Measurements from ENCODE around the gene FYB2. TPM values are rescaled to one million over a fixed set of nuclear protein-coding genes. Genes with fewer than 3 reads are reported as not detected.

FYB2 gene
- total RNA-seq, 1 donor from 2014 or later, result not detected

DNA sequence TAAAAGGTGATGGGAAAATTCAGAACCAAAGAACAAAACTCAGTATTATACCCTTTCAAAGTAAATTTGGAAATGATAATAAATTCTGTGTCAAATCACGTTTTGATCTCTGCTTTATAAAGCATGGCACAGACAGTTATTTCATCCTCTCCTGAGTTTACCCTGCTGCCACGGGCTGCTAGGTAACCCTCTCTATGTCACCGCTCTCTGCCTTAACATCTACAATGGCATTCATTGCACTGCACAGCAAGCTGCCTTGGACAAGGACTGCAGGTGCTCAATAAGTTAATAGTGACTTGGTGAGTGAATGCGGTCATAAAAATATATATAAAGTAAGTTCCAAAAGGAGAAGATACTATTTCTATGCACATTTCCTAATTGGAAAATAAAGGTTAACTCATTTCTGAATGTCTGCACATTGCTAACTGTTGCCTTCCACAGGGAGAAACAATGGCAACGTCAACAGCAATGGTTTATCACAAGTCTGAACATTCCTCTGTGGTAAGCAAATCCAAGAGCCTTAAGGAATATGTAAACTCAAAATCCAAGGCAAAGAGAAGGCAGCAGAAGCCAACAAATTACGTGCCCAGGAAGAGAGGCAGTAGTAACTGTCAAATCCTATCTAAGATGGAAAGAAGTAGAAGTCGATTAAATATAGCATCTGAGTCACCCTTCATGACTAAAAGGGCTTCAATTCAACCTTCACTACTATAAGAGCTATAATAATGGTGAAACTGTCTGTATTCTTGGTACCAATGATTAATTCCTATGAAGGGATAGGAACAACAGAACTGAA lies 19.4 kb downstream of the FYB2 start:
- TF ChIP-seq, protein P1, sequence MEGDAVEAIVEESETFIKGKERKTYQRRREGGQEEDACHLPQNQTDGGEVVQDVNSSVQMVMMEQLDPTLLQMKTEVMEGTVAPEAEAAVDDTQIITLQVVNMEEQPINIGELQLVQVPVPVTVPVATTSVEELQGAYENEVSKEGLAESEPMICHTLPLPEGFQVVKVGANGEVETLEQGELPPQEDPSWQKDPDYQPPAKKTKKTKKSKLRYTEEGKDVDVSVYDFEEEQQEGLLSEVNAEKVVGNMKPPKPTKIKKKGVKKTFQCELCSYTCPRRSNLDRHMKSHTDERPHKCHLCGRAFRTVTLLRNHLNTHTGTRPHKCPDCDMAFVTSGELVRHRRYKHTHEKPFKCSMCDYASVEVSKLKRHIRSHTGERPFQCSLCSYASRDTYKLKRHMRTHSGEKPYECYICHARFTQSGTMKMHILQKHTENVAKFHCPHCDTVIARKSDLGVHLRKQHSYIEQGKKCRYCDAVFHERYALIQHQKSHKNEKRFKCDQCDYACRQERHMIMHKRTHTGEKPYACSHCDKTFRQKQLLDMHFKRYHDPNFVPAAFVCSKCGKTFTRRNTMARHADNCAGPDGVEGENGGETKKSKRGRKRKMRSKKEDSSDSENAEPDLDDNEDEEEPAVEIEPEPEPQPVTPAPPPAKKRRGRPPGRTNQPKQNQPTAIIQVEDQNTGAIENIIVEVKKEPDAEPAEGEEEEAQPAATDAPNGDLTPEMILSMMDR (IDR thresholded peaks at IDR 0.05; ENCODE audit: insufficient read depth, low read length, poor library complexity, severe bottlenecking), result no peak
- no peak overlapping the region for H3K4me3 ChIP-seq (ENCODE audit: low read depth, low read length)
- no peaks in the 10 kb centered on the region for H3K36me3 ChIP-seq (ENCODE audit: control insufficient read depth, insufficient read depth, low read length)
- DNase-seq (ENCODE audit: low read depth), result no peak
- no peaks in the 10 kb centered on the region for H3K27me3 ChIP-seq (ENCODE audit: control insufficient read depth, insufficient read depth, low read length)

DNA sequence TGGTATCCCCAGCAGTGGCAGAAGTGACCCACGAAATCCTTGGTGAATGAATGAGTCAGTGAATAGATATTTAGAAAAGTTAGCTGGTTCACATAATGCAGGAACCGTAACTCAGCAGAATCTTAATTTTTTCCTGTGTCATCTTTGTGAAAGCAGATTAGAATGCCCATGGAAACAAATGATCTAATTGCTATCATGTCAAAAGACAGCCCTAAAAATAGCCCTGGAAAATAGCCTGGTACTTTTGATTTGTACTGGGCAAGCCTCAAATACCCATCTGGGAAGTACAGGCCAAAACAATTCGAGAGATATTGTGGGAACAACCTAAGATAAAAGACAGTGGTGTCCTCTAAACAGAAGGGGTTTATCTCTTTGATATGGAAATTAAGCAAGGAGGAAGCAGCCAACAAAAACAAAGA lies 21.1 kb downstream of the FYB2 start:
- no peak for DNase-seq (ENCODE audit: low read depth)
- TF ChIP-seq, protein P1 (IDR thresholded peaks at IDR 0.05; ENCODE audit: insufficient read depth, low read length, poor library complexity, severe bottlenecking), result no peak
- no peaks in the 10 kb centered on the region for H3K27me3 ChIP-seq (ENCODE audit: control insufficient read depth, insufficient read depth, low read length)

DNA sequence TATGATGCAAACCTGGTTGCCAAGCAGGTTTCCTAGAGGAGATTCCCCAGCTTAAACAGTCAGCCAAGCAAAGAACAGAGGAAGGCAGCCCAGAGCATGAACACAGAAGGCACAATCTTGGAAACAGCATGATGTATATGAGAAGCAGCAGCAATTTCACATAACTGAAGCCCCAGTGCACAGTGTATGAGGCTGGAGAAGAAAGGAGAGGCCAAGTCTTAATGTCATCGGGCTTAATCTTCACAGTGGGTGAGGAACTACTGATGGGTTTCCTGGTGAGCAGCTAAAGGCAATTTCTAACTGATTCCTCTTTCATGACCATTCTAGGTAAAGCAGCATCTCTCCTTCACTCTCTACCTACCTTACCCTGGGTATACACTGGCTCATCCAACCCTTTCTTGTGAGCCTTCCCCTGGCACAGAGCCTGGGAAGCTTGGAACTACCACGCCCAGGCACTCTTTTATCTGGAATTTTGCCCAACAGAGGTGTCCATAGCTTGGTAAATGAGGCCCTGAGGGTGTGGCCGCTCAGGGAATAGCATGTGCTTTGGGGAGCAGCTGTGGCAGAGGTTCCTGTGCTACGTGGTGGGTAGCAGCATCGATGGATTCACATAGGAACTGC lies 22.0 kb downstream of the FYB2 start:
- H3K4me3 ChIP-seq (ENCODE audit: low read depth, low read length), result no peak overlapping the region
- no peaks in the 10 kb centered on the region for H3K36me3 ChIP-seq (ENCODE audit: control insufficient read depth, insufficient read depth, low read length)
- DNase-seq (ENCODE audit: low read depth), result no peak
- TF ChIP-seq, protein P1 (IDR thresholded peaks at IDR 0.05; ENCODE audit: insufficient read depth, low read length, poor library complexity, severe bottlenecking), result no peak
- H3K27me3 ChIP-seq (ENCODE audit: control insufficient read depth, insufficient read depth, low read length), result no peaks in the 10 kb centered on the region

More for the DNA sequence above, 21.1 kb downstream of the FYB2 start:
- Histone ChIP-seq H3K36me3 (ENCODE audit: control insufficient read depth, insufficient read depth, low read length) (no peaks in the 10 kb centered on the region), H3K4me3 (ENCODE audit: low read depth, low read length) (no peak overlapping the region)

DNA sequence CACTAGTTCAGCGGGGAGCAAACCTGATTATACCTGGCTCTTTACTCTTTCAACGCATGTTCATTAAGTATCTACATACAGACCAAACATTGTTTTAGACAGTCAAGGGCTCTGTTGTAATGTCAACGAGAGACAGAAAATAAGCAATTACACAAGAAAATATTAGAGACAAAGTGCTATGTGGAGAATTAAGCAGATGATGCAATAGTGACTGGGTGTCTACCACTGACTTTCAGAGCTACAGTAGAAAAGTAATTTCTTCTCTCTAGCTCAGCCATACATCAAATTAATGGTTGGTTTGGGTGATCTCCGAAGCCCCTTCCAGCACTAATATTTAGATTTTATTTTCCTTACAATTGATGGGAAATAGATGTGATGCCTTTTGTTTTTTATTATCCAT lies 23.3 kb downstream of the FYB2 start:
- no peaks in the 10 kb centered on the region for H3K36me3 ChIP-seq (ENCODE audit: control insufficient read depth, insufficient read depth, low read length)
- TF ChIP-seq, protein P1 (IDR thresholded peaks at IDR 0.05; ENCODE audit: insufficient read depth, low read length, poor library complexity, severe bottlenecking), result no peak
- DNase-seq (ENCODE audit: low read depth), result no peak
- H3K4me3 ChIP-seq (ENCODE audit: low read depth, low read length), result no peak overlapping the region
- no peaks in the 10 kb centered on the region for H3K27me3 ChIP-seq (ENCODE audit: control insufficient read depth, insufficient read depth, low read length)

DNA sequence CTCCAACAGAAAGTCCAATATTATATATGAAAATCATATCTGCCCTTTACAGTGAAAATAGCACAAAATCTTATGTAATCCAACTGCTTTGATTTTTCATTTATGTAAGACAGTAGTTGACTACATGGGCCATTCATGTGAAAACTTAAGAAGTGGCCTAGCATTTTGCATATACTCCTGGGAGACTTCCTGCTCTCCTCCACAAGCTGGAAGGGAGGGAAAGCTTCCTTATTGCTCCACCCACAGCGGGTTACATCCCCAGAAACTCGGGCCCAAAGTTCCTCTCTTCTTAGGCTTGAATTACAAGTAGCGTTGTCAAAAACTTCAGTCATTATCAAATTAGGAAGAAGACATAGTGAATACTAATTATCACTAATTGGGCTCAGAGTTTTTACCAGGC lies 29.2 kb downstream of the FYB2 start:
- TF ChIP-seq, protein P1 (IDR thresholded peaks at IDR 0.05; ENCODE audit: insufficient read depth, low read length, poor library complexity, severe bottlenecking), result no peak
- no peak for DNase-seq (ENCODE audit: low read depth)
- no peaks in the 10 kb centered on the region for H3K27me3 ChIP-seq (ENCODE audit: control insufficient read depth, insufficient read depth, low read length)
- no peaks in the 10 kb centered on the region for H3K36me3 ChIP-seq (ENCODE audit: control insufficient read depth, insufficient read depth, low read length)
- no peak overlapping the region for H3K4me3 ChIP-seq (ENCODE audit: low read depth, low read length)
